K562 (cell line): ENCODE measurements around the gene VKORC1. TPM values are rescaled to one million over a fixed set of nuclear protein-coding genes. Genes with fewer than 3 reads are reported as not detected.

Experiments
- ATAC-seq: fragments of 200-7000 bp; cut with Tn5 transposase; 3 replicates; pipeline ENCODE4 v1.9.1; 2020; ENCODE audit warnings: moderate library complexity
- BruUV-seq: library from RNA; stranded (reverse); fragments of 400-500 nt; replicated peaks from 2 replicates; lab custom pipeline; 2021; lab: Mats Ljungman, UMichigan
- CTCF ChIA-PET: fragments of 300-600 bp; formaldehyde crosslinking; extraction: SDS; loops from one replicate; lab custom pipeline; 2021; ENCODE audit warnings: low intra/inter-chr PET ratio; lab: Yijun Ruan, JAX
- POLR2A ChIA-PET: fragments of 300-600, 350-650 bp; sonication (Branson Sonifier 250); formaldehyde crosslinking; extraction: SDS; loops from one replicate; lab custom pipeline; 2021; ENCODE audit warnings: antibody characterized with exemption, inconsistent platforms; lab: Yijun Ruan, JAX
- DNase-seq, 4 experiments: peaks; one replicate each; pipeline versions ENCODE4 v3.0.0 to v3.0.0-alpha.2; 2011 to 2018; ENCODE audit warnings: low spot score in 3 of 4, mixed read lengths in 3 of 4; ENCODE audit errors: extremely low read depth in 1 of 4
- FAIRE-seq: peaks from 2 replicates; lab custom pipeline; 2011; peaks lifted over from hg19 to GRCh38; lab: Jason Lieb, UNC
- H2AFZ ChIP-seq: 2 replicates; pipeline ENCODE4 v1.6.0; 2011; ENCODE audit warnings: low read depth, low read length, control low read depth, inconsistent platforms
- H3K27ac ChIP-seq: fragments of 200-600 bp; 3 replicates; pipeline ENCODE4 v1.8.0; 2011; ENCODE audit warnings: low read depth, mild to moderate bottlenecking, control low read depth, inconsistent platforms, low read length, moderate library complexity, mixed read lengths; ENCODE audit errors: extremely low read depth
- H3K27me3 ChIP-seq, 2 experiments: fragments of 300-600 bp in 1 of 2; 2 replicates in 1 of 2; 3 replicates in 1 of 2; pipeline versions ENCODE4 v1.6.0 to v1.8.0; 2011; ENCODE audit warnings: inconsistent platforms in 2 of 2, low read length in 2 of 2, mild to moderate bottlenecking in 1 of 2, mixed read lengths in 1 of 2, moderate library complexity in 1 of 2; ENCODE audit not compliant: control insufficient read depth in 2 of 2, insufficient read depth in 2 of 2
- H3K36me3 ChIP-seq: fragments of 300-600 bp; 3 replicates; pipeline ENCODE4 v1.8.0; 2011; ENCODE audit warnings: mild to moderate bottlenecking, low read length, inconsistent platforms; ENCODE audit not compliant: control insufficient read depth, insufficient read depth
- H3K4me1 ChIP-seq, 2 experiments: fragments of 200-600 bp in 1 of 2; replicated peaks in 1 of 2; 2 replicates in 1 of 2; 3 replicates in 1 of 2; pipeline versions ENCODE4 v1.5.1 to v1.8.0; 2011; ENCODE audit warnings: inconsistent platforms in 2 of 2, low read length in 2 of 2, mild to moderate bottlenecking in 1 of 2, mixed read lengths in 1 of 2, moderate library complexity in 1 of 2; ENCODE audit not compliant: control insufficient read depth in 2 of 2, insufficient read depth in 2 of 2
- H3K4me2 ChIP-seq: 2 replicates; pipeline ENCODE4 v1.6.1; 2011; ENCODE audit warnings: low read length, control low read depth, inconsistent platforms, mixed read lengths; ENCODE audit not compliant: insufficient read depth
- H3K4me3 ChIP-seq: fragments of 200-600 bp; sonication (generic), shearing (Covaris generic); 2 replicates; pipeline ENCODE4 v1.5.1; 2016; ENCODE audit warnings: control low read depth, inconsistent platforms
- H3K79me2 ChIP-seq: fragments of 200-600 bp; 3 replicates; pipeline ENCODE4 v1.8.0; 2011; ENCODE audit warnings: low read length, inconsistent platforms; ENCODE audit not compliant: control insufficient read depth, insufficient read depth
- H3K9ac ChIP-seq, 2 experiments: 2 replicates each; pipeline versions ENCODE4 v1.6.0 to v1.6.1; 2011; ENCODE audit warnings: low read depth in 2 of 2, low read length in 2 of 2, control low read depth in 1 of 2, inconsistent platforms in 1 of 2, mild to moderate bottlenecking in 1 of 2, mixed read lengths in 1 of 2; ENCODE audit not compliant: insufficient read depth in 1 of 2
- H3K9me1 ChIP-seq: one replicate; pipeline ENCODE4 v1.6.0; 2011; ENCODE audit warnings: inconsistent platforms, mild to moderate bottlenecking, low read length, moderate library complexity; ENCODE audit not compliant: control insufficient read depth, insufficient read depth
- H3K9me3 ChIP-seq: replicated peaks from 2 replicates; pipeline ENCODE4 v1.5.1; 2011; ENCODE audit warnings: low read depth, low read length, inconsistent platforms; ENCODE audit not compliant: control insufficient read depth, insufficient read depth
- H4K20me1 ChIP-seq: replicated peaks from 2 replicates; pipeline ENCODE4 v1.6.1; 2011; ENCODE audit warnings: low read length, inconsistent platforms, mixed read lengths; ENCODE audit not compliant: control insufficient read depth, insufficient read depth
- NR1H2 ChIP-seq: sonication (generic); formaldehyde crosslinking; IDR thresholded peaks from 2 replicates; pipeline ENCODE4 v1.4.0; 2020; ENCODE audit warnings: mild to moderate bottlenecking, missing genetic modification reagents
- POLR2G ChIP-seq: fragments of 200-400 bp; formaldehyde crosslinking; IDR thresholded peaks from 2 replicates; pipeline ENCODE4 v1.6.1; 2017; ENCODE audit warnings: low read depth, mild to moderate bottlenecking, antibody characterized with exemption, low read length, moderate library complexity
- ZBTB33 ChIP-seq: sonication (generic); formaldehyde crosslinking; IDR thresholded peaks from 2 replicates; pipeline ENCODE4 v1.8.1; 2023; ENCODE audit warnings: mild to moderate bottlenecking, missing genetic modification reagents
- WGBS: fragments of 100-300 bp; shearing (Covaris generic); methylation state at CpG from one replicate; pipeline ENCODE4 v1.1.6; 2016; ENCODE audit warnings: low coverage, mixed read lengths; ENCODE audit not compliant: insufficient coverage; ENCODE audit errors: missing lambda C conversion rate; 5-methylcytosine and 5-hydroxymethylcytosine counted together
- in situ Hi-C: fragments of 300-500 bp; cut with MboI; formaldehyde crosslinking; loops from 4 replicates; pipeline ENCODE4 v1.15.0; 2018; ENCODE audit warnings: inconsistent platforms, mixed read lengths
- intact Hi-C: fragments of 100-400 bp; cut with micrococcal nuclease; formaldehyde crosslinking; loops from 2 replicates; pipeline ENCODE4 v1.14.2; 2022
- polyA plus RNA-seq, 8 experiments: library from polyadenylated mRNA; depleted of rRNA in 4 of 8; stranded (reverse) in 5 of 8; unstranded in 3 of 8; fragments of >200 nt; fragmentation: Nextera tagmentation in 2 of 8; fragmentation: Illumina TruSeq in 1 of 8; extraction: Ambion mirVana in 2 of 8; extraction: Trizol in 1 of 8; gene quantifications; 2 replicates each; pipeline versions ENCODE4 v1.2.1 to v1.2.3, GENCODE V29; 2011 to 2014; ENCODE audit warnings: inconsistent platforms in 1 of 8, missing spikeins in 1 of 8
- total RNA-seq, 7 experiments: library from RNA; depleted of rRNA in 6 of 7; stranded (reverse); fragments of >200 nt in 6 of 7; fragmentation: Illumina TruSeq in 2 of 7; extraction: Trizol in 2 of 7; gene quantifications; 2 replicates each; pipeline versions ENCODE4 v1.2.1 to v1.2.3, GENCODE V29; 2011 to 2021; ENCODE audit warnings: low replicate concordance in 1 of 7

VKORC1 gene
- total and polyA plus RNA-seq, 9 of the 15 experiments (the other 6 are each of a cell fraction or from before 2014, with no cell fraction given), result 30.0 to 119 (median 62.1) TPM

GRCh38 chr16:31063843-31064611, 30.6 kb downstream of the VKORC1 start:
- H3K27ac ChIP-seq, result no peak overlapping the region
- WGBS, result 96% methylated on average over 48 of the region's 56 CpGs
- no peak overlapping the region for H3K9ac ChIP-seq
- H3K9me1 ChIP-seq, result no peaks in the 10 kb centered on the region
- H3K27me3 ChIP-seq, result no peaks in the 10 kb centered on the region
- no peak overlapping the region for H3K4me3 ChIP-seq
- CTCF ChIA-PET, result no interaction called here
- TF ChIP-seq ZBTB33 (peak; percentile 84), NR1H2 (CRISPR knock-in tag) (no peak), POLR2G (peak; percentile 14; the same call in 1 of the 2 replicates)
- BruUV-seq, result no TSS peak
- peaks cover 31% of the 10 kb centered on the region for H3K79me2 ChIP-seq
- DNase-seq (no peak), ATAC-seq (no peak), FAIRE-seq (no peak)
- H4K20me1 ChIP-seq, result no peaks in the 10 kb centered on the region
- H2AFZ ChIP-seq, result no peak overlapping the region
- POLR2A ChIA-PET, result interaction anchor here (1.3 to 1.7 kb wide), 3 partner anchors 9 to 116 kb away, joined by 3 to 10 read pairs (median 5); partner anchors contain the start of gene FUS
- no peak overlapping the region for H3K4me2 ChIP-seq
- peaks cover 0 to 19% of the 10 kb centered on the region in 2 experiments; a peak in 3 of 5 replicates for H3K4me1 ChIP-seq
- H3K9me3 ChIP-seq, result no peaks in the 10 kb centered on the region
- H3K36me3 ChIP-seq, result peaks cover 42% of the 10 kb centered on the region; the same call in 2 of the 3 replicates
- in situ Hi-C loops (no loop called here), intact Hi-C loops (no loop called here)
